ENCODE results near the gene ELMO3. TPM values are rescaled to one million over a fixed set of nuclear protein-coding genes. Genes with fewer than 3 reads are reported as not detected.

Gene ELMO3
- total and polyA plus RNA-seq, 2 donors from 2014 or later = 24.2 to 33.1 TPM

DNA sequence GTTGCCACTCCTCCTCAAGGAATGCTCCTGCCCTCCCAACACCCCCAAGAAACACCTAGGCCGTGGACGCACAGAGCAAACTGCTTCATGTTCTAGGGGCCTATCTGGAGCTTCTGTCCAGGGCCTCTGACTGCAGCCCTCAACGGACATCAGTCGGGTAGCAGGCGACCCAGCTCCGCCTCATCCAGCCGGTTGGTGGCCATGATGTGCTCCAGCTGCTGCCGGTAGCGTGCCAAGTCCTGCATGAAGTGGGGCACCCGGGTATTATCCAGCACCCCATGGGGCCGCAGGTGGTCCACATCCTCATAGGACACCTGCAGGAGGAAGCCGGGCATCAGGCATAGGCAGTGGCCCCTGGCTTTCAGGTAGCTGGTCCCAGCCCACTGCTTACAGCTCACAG is 22.3 kb upstream of the ELMO3 start:
- H3K27me3 ChIP-seq (ENCODE audit: control insufficient read depth, insufficient read depth, low read length) = peaks cover 14% of the 10 kb centered on the region
- H3K4me3 ChIP-seq (ENCODE audit: low read length in 3 of 3) = no peak overlapping the region
- FAIRE-seq (no peak), DNase-seq (peak in 1 of 5 donors; percentile 80)
- no peak overlapping the region for H3K9ac ChIP-seq (ENCODE audit: low read length in 3 of 3)
- TF ChIP-seq, protein P1, sequence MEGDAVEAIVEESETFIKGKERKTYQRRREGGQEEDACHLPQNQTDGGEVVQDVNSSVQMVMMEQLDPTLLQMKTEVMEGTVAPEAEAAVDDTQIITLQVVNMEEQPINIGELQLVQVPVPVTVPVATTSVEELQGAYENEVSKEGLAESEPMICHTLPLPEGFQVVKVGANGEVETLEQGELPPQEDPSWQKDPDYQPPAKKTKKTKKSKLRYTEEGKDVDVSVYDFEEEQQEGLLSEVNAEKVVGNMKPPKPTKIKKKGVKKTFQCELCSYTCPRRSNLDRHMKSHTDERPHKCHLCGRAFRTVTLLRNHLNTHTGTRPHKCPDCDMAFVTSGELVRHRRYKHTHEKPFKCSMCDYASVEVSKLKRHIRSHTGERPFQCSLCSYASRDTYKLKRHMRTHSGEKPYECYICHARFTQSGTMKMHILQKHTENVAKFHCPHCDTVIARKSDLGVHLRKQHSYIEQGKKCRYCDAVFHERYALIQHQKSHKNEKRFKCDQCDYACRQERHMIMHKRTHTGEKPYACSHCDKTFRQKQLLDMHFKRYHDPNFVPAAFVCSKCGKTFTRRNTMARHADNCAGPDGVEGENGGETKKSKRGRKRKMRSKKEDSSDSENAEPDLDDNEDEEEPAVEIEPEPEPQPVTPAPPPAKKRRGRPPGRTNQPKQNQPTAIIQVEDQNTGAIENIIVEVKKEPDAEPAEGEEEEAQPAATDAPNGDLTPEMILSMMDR (IDR thresholded peaks at IDR 0.05; ENCODE audit: borderline replicate concordance, extremely low read depth, insufficient read depth) = no peak
- intact Hi-C loops (cut with DNase I) = no loop called here
- H3K27ac ChIP-seq (ENCODE audit: low read depth in 2 of 2, low read length in 2 of 2) = no peak overlapping the region
- no peaks in the 10 kb centered on the region for H3K9me3 ChIP-seq (ENCODE audit: control insufficient read depth in 2 of 3, insufficient read depth in 1 of 3, low read length in 3 of 3)
- H3K36me3 ChIP-seq (ENCODE audit: control insufficient read depth in 2 of 3, insufficient read depth in 3 of 3, low read length in 3 of 3) = no peaks in the 10 kb centered on the region
- H3K4me1 ChIP-seq (ENCODE audit: control insufficient read depth in 2 of 3, insufficient read depth in 2 of 3, low read depth in 1 of 3, low read length in 3 of 3) = peaks cover 0 to 33% (median 5%) of the 10 kb centered on the region in 3 donors

DNA sequence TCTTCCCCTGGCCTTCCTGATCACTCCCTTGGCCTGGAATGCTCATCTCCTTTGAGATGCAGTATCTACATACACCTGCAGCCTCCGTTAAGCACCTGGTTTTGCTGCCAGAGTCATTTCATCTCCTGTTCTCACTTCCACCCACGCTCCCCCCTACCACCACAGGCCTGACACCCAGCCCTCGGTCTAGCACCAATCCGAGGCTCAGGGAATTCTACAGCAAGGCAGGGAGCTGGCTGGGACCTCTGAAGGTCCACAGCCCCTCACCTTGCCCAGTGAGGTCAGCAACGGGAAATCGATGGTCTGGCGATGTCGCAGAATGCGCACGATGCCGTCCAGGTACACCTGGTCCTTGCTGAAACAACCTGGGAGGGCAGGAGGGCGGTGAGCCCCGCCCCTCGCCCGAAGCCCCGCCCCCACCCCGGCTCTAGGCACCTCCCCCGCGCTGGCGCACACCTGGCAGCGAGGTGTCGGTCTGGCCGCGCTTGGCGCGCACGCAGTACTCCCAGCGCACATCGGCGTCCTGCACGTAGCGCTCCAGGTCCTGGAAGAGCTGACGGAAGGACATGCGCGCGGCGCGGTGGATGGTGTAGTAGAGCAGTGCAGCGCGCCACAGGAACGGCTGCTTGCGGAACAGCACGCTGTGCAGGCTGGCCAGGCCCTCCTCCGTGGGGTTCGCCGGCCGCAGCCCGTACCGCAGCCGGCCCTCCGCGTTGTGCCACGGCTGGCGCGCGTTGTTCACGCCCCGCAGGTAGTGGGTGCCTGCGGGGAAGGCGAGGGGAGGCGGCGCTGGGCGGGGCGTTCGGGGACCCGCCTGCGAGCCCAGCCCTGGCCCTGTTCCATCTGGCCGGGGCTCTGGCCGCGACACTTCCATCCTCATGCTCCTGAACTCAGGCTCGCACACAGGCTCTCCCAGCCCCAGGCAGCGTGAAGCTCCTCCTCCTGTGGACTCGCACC is 20.9 kb upstream of the ELMO3 start:
- H3K27ac ChIP-seq (ENCODE audit: low read depth in 2 of 2, low read length in 2 of 2) = peak overlapping the region in 1 of 2 donors; percentile 53
- H3K9me3 ChIP-seq (ENCODE audit: control insufficient read depth in 2 of 3, insufficient read depth in 1 of 3, low read length in 3 of 3) = no peaks in the 10 kb centered on the region
- FAIRE-seq = no peak
- peaks cover 11% of the 10 kb centered on the region for H3K27me3 ChIP-seq (ENCODE audit: control insufficient read depth, insufficient read depth, low read length)
- intact Hi-C loops (cut with DNase I) = no loop called here
- H3K36me3 ChIP-seq (ENCODE audit: control insufficient read depth in 2 of 3, insufficient read depth in 3 of 3, low read length in 3 of 3) = no peaks in the 10 kb centered on the region
- peak; percentile 70 to 94 (median 77) for DNase-seq
- peak overlapping the region in 1 of 3 donors; percentile 22 for H3K9ac ChIP-seq (ENCODE audit: low read length in 3 of 3)
- H3K4me3 ChIP-seq (ENCODE audit: low read length in 3 of 3) = peak overlapping the region; percentile 6 to 62 (median 50)
- peaks cover 0 to 37% (median 6%) of the 10 kb centered on the region in 3 donors for H3K4me1 ChIP-seq (ENCODE audit: control insufficient read depth in 2 of 3, insufficient read depth in 2 of 3, low read depth in 1 of 3, low read length in 3 of 3)
- TF ChIP-seq, protein P1 (IDR thresholded peaks at IDR 0.05; ENCODE audit: borderline replicate concordance, extremely low read depth, insufficient read depth) = peak; percentile 3

DNA sequence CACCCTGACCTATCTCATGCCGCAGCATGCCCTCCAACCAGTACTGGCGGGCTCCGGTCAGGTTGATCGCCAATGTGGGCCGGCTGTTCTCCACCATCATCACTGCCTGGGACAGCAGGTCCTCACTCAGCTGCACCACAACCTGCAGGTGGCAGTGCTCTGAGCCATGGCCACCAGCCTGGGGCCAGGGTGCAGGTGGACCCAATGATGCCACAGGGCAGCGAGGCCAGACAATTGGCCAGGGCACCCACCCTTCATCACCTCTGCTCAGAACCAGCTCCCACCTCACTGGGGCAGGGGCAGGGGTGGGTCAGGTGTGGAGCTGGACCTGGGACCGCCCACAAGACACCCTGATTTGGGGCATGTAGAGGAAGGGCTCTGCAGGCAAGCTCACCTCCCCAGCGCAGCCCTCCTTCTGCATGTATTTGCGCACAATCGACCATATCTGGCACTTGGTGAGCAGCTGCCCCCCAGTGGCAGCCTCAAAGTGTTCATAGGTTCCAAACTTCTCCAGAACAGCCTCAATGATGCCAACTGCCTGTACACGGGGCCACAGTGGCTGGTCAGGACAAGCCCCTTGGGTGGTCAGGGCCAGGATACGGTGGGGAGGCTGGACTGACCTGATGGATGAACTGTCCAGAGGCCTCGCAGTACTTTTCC is 19.4 kb upstream of the ELMO3 start:
- Histone ChIP-seq H3K9ac (ENCODE audit: low read length in 3 of 3) (no peak overlapping the region), H3K4me1 (ENCODE audit: control insufficient read depth in 2 of 3, insufficient read depth in 2 of 3, low read depth in 1 of 3, low read length in 3 of 3) (peaks cover 0 to 28% (median 9%) of the 10 kb centered on the region in 3 donors), H3K36me3 (ENCODE audit: control insufficient read depth in 2 of 3, insufficient read depth in 3 of 3, low read length in 3 of 3) (no peaks in the 10 kb centered on the region), H3K9me3 (ENCODE audit: control insufficient read depth in 2 of 3, insufficient read depth in 1 of 3, low read length in 3 of 3) (no peaks in the 10 kb centered on the region), H3K27me3 (ENCODE audit: control insufficient read depth, insufficient read depth, low read length) (peaks cover 9% of the 10 kb centered on the region), H3K27ac (ENCODE audit: low read depth in 2 of 2, low read length in 2 of 2) (no peak overlapping the region), H3K4me3 (ENCODE audit: low read length in 3 of 3) (no peak overlapping the region)
- TF ChIP-seq, protein P1 (IDR thresholded peaks at IDR 0.05; ENCODE audit: borderline replicate concordance, extremely low read depth, insufficient read depth) = no peak
- FAIRE-seq = no peak
- intact Hi-C loops (cut with DNase I) = no loop called here
- DNase-seq = no peak
